Measurements from ENCODE around the gene CEBPB. TPM values are rescaled to one million over a fixed set of nuclear protein-coding genes. Genes with fewer than 3 reads are reported as not detected.

CEBPB gene
- total and polyA plus RNA-seq, 2 experiments from 2014 or later = 22.0 to 22.9 TPM

DNA sequence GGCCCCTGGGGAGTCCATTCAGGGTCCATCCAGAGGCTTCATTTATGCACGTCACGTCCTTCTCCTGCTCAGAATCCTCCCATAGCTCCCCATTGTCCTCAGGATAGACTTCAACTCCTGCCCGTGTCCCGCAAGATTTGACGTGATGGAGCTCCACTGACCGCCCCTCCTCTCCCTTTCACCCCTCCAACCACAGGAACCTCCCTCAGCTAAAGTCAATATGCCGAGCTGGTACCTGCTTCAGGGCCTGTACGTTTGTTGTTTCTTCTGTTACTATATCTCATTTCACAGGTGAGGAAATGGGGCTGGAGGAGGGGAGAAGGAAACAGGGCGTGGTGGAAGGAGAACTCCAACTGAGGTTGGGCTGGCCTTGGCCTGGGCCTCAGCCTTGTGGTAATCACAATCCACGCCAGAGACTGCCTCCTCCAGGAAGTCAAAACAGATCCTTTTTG lies 38.6 kb downstream of the CEBPB start:
- H3K36me3 ChIP-seq = no peaks in the 10 kb centered on the region
- no peak for DNase-seq (ENCODE audit: low read depth in 1 of 2, low spot score in 1 of 2)
- no peak overlapping the region for H3K27ac ChIP-seq
- peaks cover 5% of the 10 kb centered on the region for H3K4me1 ChIP-seq (ENCODE audit: low read depth)
- no peak overlapping the region for H3K4me3 ChIP-seq
- no peak for TF ChIP-seq CTCF (IDR thresholded peaks at IDR 0.05; ENCODE audit: low read depth, low read length)
- H3K9me3 ChIP-seq (ENCODE audit: low read depth) = no peaks in the 10 kb centered on the region
- H3K27me3 ChIP-seq = no peaks in the 10 kb centered on the region

GRCh38 chr20:50230184-50230583 lies 39.6 kb downstream of the CEBPB start:
- H3K27ac ChIP-seq = no peak overlapping the region
- no peak for DNase-seq (ENCODE audit: low read depth in 1 of 2, low spot score in 1 of 2)
- H3K4me1 ChIP-seq (ENCODE audit: low read depth) = no peaks in the 10 kb centered on the region
- H3K4me3 ChIP-seq = no peak overlapping the region
- H3K9me3 ChIP-seq (ENCODE audit: low read depth) = no peaks in the 10 kb centered on the region
- TF ChIP-seq CTCF (IDR thresholded peaks at IDR 0.05; ENCODE audit: low read depth, low read length) = no peak
- no peaks in the 10 kb centered on the region for H3K27me3 ChIP-seq
- H3K36me3 ChIP-seq = no peaks in the 10 kb centered on the region

DNA sequence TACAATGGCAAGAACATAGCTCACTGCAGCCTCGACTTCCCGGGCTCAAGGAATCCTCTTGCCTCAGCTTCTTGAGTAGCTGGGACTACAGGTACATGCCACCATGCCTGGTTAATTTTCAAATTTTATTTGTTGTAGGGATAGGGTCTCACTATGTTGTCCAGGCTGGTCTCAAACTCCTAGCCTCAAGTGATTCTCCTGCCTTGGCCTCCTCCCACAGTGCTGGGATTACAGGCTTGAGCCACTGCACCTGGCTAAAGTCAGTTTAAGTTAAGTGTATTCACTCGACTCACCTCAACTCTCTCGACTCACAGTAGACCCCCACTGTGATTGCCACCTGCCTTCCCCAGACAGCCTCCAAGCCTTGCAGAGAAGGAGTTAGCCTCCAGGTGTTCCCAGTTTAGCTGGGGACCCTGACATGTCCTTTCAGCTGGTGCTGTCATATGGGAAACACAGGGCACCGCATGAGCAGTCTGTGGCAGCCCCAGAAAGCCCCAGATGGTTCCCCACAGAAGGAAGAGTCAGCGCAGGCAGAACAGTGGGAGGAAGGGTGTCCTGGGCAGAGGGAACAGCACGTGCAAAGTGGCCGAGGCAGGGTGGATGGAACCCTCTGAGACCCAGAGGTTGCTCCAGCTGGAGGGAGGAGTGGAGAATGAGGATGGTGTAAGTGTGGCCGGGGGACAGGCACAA lies 40.4 kb downstream of the CEBPB start:
- Histone ChIP-seq H3K4me1 (ENCODE audit: low read depth) (no peaks in the 10 kb centered on the region), H3K4me3 (no peak overlapping the region), H3K27ac (no peak overlapping the region), H3K36me3 (no peaks in the 10 kb centered on the region), H3K27me3 (no peaks in the 10 kb centered on the region), H3K9me3 (ENCODE audit: low read depth) (no peaks in the 10 kb centered on the region)
- TF ChIP-seq CTCF (IDR thresholded peaks at IDR 0.05; ENCODE audit: low read depth, low read length) = no peak
- DNase-seq (ENCODE audit: low read depth in 1 of 2, low spot score in 1 of 2) = no peak

DNA sequence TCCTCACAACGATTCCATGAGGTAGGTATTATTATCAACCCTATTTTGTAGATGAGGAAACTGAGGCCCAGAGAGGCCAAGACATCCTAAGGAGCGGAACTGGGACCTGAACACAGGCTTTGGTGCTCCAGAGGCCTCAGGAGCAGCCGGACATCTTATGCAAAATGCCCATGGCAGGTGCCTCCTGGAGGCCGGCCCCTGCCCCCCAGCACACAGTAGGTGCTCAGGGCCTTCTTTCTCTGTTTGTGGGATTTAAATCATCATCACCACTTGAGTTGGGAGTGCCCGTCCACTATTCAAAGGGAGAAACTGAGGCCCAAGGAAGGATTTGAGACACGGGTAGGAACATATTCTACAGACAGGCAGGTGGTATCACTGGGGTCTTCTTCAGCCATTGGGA lies 41.2 kb downstream of the CEBPB start:
- Histone ChIP-seq H3K4me3 (no peak overlapping the region), H3K36me3 (no peaks in the 10 kb centered on the region), H3K9me3 (ENCODE audit: low read depth) (no peaks in the 10 kb centered on the region), H3K4me1 (ENCODE audit: low read depth) (no peaks in the 10 kb centered on the region), H3K27ac (no peak overlapping the region), H3K27me3 (no peaks in the 10 kb centered on the region)
- DNase-seq (ENCODE audit: low read depth in 1 of 2, low spot score in 1 of 2) = no peak
- TF ChIP-seq CTCF (IDR thresholded peaks at IDR 0.05; ENCODE audit: low read depth, low read length) = no peak

DNA sequence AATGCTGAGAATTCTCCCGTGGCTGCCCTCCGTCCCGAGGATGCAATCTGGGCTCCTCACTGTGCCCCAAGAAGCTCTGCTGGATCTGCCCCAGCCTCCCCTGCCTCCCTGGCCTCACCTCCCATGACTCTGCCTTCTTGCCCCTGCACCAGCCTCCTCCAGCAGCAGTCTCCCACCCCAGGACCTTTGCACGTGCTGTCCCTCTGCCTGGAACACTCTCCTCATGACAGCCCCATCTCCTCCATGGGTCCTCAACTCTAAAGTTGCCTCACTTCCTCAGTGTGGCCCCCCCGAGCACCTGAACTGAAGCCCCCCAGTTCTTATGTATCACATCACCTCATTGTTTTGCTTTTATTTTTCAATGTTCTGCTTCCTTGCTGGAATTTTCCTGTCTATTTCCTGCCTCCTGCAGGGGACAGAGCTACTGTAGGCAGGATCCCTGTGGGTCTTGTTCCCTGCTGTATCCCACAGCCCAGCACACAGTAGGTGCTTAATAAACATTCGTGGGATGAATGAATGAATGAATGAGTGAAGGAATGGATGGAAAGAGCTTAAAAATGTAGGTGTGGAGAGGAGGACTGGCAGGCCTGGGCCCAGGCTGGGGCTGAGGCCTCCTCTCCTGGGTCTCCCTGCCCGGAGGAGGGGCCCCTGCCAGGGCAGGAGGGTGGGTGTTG lies 42.2 kb downstream of the CEBPB start:
- H3K36me3 ChIP-seq = no peaks in the 10 kb centered on the region
- no peak overlapping the region for H3K4me3 ChIP-seq
- no peaks in the 10 kb centered on the region for H3K27me3 ChIP-seq
- H3K27ac ChIP-seq = no peak overlapping the region
- no peaks in the 10 kb centered on the region for H3K9me3 ChIP-seq (ENCODE audit: low read depth)
- DNase-seq (ENCODE audit: low read depth in 1 of 2, low spot score in 1 of 2) = no peak
- H3K4me1 ChIP-seq (ENCODE audit: low read depth) = no peaks in the 10 kb centered on the region
- TF ChIP-seq CTCF (IDR thresholded peaks at IDR 0.05; ENCODE audit: low read depth, low read length) = no peak
